ENCODE data around the gene TMEM43. TPM values are rescaled to one million over a fixed set of nuclear protein-coding genes. Genes with fewer than 3 reads are reported as not detected.

Gene TMEM43
- total and polyA plus RNA-seq, 10 of the 15 experiments (the other 5 are each of a cell fraction or from before 2014, with no cell fraction given) = 7.2 to 33.0 (median 18.5) TPM

GRCh38 chr3:14179795-14180194, 54.9 kb downstream of the TMEM43 start:
- Histone ChIP-seq H3K4me1 (ENCODE audit: control insufficient read depth, insufficient read depth, low read length) (peaks cover 13% of the 10 kb centered on the region), H3K36me3 (ENCODE audit: control insufficient read depth in 2 of 2, insufficient read depth in 2 of 2, low read length in 1 of 2) (peaks cover 2 to 5% of the 10 kb centered on the region in 2 experiments; a peak in 3 of 4 replicates), H3K9ac (ENCODE audit: control insufficient read depth, insufficient read depth, low read length) (peak overlapping the region; percentile 1; the same call in 1 of the 2 replicates), H4K20me1 (ENCODE audit: control insufficient read depth, insufficient read depth) (no peaks in the 10 kb centered on the region), H3K27me3 (replicated peaks in 1 of 2; ENCODE audit: control insufficient read depth in 2 of 2, insufficient read depth in 2 of 2, low read length in 1 of 2) (no peaks in the 10 kb centered on the region), H3K4me2 (ENCODE audit: control insufficient read depth, insufficient read depth) (peak overlapping the region; percentile 83), H2AFZ (ENCODE audit: control insufficient read depth, low read depth, low read length) (no peak overlapping the region), H3K79me2 (ENCODE audit: control insufficient read depth, insufficient read depth, low read length) (peaks cover 54% of the 10 kb centered on the region), H3K9me3 (replicated peaks; ENCODE audit: control insufficient read depth, insufficient read depth, low read length) (no peaks in the 10 kb centered on the region), H3K4me3 (peak overlapping the region; percentile 93), H3K27ac (ENCODE audit: control insufficient read depth, insufficient read depth) (no peak overlapping the region)
- no TSS peak for BruUV-seq (replicated peaks)
- intact Hi-C loops (cut with micrococcal nuclease; ENCODE audit: unreplicated experiment) (no loop called here), in situ Hi-C loops (cut with MboI) (no loop called here)
- ChIA-PET CTCF (interaction anchor here (1.2 to 2.4 kb wide), 3 partner anchors 24 to 57 kb away, joined by 3 to 14 read pairs (median 9); partner anchors contain the start of genes CHCHD4 and TMEM43), POLR2A (interaction anchor here (1.0 to 3.1 kb wide), 4 partner anchors 17 to 1801 kb away, joined by 3 to 42 read pairs (median 7); partner anchors contain the start of genes CCDC174, CHCHD4 and TMEM43), RAD21 (ENCODE audit: unreplicated experiment) (interaction anchor here (1.2 to 1.7 kb wide), 2 partner anchors 24 to 56 kb away, joined by 4 to 27 read pairs; partner anchors contain the start of genes CHCHD4 and TMEM43), SMC1A (ENCODE audit: uncharacterized antibody, unreplicated experiment) (interaction anchor here (1.0 to 1.8 kb wide), 4 partner anchors 21 to 56 kb away, joined by 3 to 9 read pairs (median 4); no protein-coding TSS in a partner anchor)
- ATAC-seq (no peak), FAIRE-seq (no peak), DNase-seq (ENCODE audit: low read depth, low spot score) (no peak)
- no peak for TF ChIP-seq HCFC1 (IDR thresholded peaks at IDR 0.05; ENCODE audit: low read length)
- TF ChIP-seq KAT2A (conservative IDR thresholded peaks at IDR 0.05; ENCODE audit: control insufficient read depth, low read depth, low read length) = no peak
- TF ChIP-seq RAD51 (IDR thresholded peaks at IDR 0.05) = no peak
- TF ChIP-seq BCL11A (IDR thresholded peaks at IDR 0.05; ENCODE audit: low read depth, low read length) = no peak
- no peak for TF ChIP-seq TCF7 (IDR thresholded peaks at IDR 0.05; ENCODE audit: borderline replicate concordance)
- TF ChIP-seq TAF1 (IDR thresholded peaks at IDR 0.05; ENCODE audit: borderline replicate concordance, low read depth, low read length) = no peak
- no peak for TF ChIP-seq YBX1 (IDR thresholded peaks at IDR 0.05)
- TF ChIP-seq STAT3 (IDR thresholded peaks at IDR 0.05; ENCODE audit: low read depth, low read length) = no peak
- TF ChIP-seq CREM (IDR thresholded peaks at IDR 0.05; ENCODE audit: low read depth) = no peak
- TF ChIP-seq GABPA (IDR thresholded peaks at IDR 0.05; ENCODE audit: low read depth) = no peak
- no peak for TF ChIP-seq ATF2 (IDR thresholded peaks at IDR 0.05; ENCODE audit: low read length)
- TF ChIP-seq RCOR1 (conservative IDR thresholded peaks at IDR 0.05; ENCODE audit: low read depth, low read length) = no peak
- TF ChIP-seq CEBPZ (IDR thresholded peaks at IDR 0.05; ENCODE audit: low read depth, low read length) = no peak
- no peak for TF ChIP-seq SMAD1 (IDR thresholded peaks at IDR 0.05; ENCODE audit: low read depth, partially characterized antibody)
- no peak for TF ChIP-seq FOXM1 (IDR thresholded peaks at IDR 0.05; ENCODE audit: low read depth, low read length)
- no peak for TF ChIP-seq ATF3 (IDR thresholded peaks at IDR 0.05; ENCODE audit: borderline replicate concordance, extremely low read depth, low read depth, low read length)
- 100% methylated on average over 1 of the region's 1 CpG for WGBS (ENCODE audit: insufficient coverage, insufficient replicate concordance, low lambda C conversion rate, missing lambda C conversion rate)
